ENCODE data around the gene APBB2.

APBB2 gene

DNA sequence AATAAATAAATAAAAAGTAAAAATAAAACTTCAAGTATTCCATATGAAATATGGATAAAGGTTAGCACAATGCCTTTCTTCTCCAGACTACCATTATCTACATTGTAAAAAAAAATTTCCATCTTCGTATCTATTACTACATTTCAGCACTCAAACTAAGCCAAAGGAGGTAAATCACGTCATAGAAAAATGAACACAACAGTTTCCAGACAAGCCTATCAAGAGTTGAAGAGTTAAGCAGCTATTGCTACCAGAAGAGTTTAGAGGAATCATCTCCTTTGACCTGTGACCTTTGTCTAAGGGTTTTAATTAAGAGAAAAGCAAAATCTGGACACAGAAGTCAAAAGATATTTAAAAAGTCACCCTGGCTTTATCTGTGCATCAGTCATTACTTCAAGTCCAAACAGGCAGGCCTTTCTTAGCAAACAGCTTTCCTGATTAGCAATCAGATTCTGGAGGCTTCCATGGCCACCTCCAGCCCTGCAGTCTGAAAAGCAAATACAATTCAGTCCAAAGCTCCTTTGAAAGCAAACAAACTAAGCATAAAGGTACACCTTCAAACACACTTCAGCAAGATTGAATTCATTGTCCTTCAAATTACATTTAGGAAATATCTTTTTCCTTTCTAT, 82.2 kb downstream of the APBB2 start:
- DNase-seq = no peak

DNA sequence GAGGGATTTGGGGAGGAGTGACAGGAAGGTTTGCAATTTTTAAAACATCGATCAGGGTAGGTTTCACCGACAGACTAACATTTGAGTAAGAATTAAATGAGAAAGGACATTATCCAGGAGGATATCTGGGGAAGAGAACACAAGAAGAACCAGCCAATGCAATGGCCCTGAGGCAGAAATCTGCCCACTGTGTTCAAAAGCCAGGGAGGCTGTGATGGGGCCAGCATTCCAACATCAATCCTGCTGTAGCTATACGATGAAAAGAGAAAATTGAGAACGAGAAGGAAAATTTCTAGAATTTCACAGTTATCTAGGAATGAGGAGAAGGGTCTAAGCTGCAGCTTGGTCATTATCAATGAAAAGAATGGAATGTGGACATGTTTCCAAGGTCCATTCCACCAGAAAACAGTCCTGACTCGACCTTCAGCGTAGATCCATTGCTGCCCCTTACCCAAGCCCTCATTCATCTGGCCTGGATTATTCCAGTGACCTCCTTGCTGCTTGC, 84.4 kb downstream of the APBB2 start:
- no peak for DNase-seq

DNA sequence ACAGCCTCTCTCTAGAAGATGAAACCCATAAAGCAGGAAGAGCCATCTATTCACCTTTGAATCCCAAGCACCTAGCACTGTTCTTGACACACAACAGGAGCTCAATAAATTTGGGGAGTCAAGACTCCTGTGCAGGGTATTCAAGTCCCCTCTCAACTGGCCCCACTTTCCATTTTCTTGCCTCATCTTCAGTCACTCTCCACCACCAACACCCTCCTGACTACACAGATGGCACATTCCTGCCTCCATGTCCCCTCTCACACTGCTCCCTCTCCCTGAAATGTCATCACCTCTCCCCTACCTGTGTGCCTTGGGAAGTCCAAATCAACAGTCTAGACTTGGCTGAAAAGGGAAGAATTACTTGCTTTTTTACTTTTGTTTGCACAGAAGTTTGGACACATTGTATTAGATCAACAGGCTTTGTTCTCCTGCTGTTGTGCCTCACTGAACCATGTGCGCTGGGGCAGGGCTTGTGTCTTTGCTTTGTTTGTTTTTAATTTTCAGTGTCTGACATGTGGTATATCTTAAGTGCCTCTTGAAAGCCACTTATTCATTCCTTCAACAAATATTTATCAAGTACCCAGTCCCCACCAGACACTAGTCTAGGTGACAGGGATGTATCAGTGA, 85.1 kb downstream of the APBB2 start:
- DNase-seq = no peak

DNA sequence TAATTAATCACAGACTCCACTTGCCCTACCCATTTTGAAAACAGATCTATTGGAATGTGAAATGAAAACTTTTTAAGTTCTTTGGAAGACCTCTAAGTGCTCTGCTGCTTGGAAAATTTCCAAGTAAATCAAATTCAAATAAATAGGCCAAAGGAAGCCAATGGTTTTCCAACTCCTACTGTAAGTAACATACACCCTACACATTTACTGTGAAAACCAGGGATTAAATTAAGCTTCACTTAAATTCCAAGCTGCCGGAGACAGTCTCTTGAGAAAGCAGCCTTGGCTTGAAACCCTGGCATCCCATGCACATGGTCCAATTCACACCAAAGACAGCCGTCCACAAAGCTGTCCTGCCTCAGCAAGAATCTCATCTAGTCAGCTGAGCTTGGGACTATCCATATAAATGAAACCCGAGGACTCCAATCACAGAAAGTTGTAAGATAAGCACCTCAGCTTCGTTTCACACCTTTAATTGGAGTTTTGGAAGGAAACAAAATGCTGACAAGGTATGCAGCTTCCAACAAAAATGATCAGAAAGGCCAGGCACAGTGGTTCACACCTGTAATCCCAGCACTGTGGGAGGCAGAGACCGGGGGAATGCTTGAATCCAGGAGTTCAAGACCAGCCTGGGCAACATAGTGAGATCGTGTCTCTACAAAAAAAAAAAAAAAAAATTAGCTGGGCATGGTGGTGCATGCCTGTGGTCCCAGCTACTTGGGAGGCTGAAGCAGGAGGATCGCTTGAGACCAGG, 88.6 kb downstream of the APBB2 start:
- DNase-seq = no peak

DNA sequence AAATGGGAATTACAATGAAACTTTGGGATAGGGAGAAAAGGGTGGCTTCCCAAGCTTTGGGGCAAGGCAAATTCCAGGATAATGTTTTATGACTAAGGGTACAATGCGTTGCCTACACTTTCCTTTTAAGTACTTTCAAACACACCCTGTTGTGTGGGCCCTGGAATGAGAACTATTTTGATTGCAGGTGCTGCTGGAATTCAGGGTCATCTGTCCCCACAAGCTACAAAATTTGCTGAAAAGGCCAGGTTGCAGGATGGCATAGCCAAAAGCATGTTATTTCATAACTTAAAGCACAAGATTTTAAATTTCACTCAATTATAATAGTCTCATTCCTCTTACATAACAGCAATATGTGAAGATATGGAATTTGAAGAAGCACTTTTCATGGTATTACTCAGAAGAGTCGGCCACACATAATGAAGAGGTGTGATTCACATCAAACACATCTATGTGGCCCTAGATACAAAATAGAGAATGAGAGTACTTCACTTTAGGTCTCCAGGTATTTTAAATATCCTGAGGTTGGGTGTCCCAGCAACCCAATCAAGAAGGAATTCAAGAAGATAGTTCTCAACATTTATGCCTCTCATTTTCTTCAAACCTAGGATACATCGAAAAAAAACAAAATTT, 89.3 kb downstream of the APBB2 start:
- DNase-seq = no peak

DNA sequence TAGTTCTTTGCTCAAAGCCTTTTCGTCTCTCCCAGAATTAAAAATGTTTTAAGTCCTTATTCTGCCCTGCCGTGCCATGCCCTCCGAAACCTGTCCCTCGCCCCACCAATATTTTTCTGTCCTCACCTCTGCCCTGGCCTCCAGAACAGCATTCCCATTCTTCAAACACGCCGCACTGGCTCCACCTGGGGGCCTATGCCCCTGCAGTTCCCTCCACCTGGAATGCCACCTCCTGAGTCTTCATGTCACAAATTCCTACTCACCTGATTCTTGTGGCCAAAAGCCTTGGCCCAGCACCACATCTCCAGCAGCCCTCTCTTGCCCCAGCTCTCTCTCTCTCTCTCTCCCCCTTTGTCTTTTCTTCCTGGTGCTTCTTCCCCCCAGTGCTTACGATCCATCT, 91.6 kb downstream of the APBB2 start:
- no peak for DNase-seq

DNA sequence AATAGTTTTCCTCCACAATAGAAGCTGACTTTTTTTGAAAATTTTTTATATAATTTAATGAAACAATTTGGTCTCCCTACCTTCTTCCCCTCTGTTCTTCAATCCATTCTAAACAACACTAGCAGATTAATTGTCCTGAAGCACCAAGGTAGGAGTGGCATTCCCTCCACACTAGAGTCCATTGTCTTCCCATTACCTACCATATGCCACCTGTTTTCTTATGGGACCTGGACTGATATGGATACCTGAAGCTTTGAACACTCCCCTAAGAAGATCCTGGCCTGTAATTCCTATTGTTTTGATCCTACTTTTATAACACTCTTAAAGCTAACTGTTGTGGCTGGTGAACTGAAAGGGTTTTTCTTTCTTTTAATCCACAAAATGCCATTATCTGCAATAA, 92.0 kb downstream of the APBB2 start:
- no peak for DNase-seq

DNA sequence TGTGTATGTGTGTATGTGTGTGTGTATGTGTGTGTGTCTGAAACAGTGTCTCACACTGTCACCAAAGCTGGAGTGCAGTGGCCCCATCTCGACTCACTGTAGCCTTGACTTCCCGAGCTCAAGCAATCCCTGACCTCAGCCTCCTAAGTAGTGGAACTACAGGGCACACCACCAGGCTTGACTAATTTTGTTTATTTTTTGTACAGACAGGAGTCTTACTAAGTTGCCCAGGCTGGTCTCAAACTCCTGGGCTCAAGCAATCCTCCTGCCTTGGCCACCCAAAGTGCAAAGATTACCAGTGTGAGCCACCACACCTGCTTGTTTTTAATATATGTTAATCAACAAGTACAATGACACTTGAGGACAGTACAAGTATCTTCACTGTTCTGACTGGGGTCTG, 92.4 kb downstream of the APBB2 start:
- no peak for DNase-seq

DNA sequence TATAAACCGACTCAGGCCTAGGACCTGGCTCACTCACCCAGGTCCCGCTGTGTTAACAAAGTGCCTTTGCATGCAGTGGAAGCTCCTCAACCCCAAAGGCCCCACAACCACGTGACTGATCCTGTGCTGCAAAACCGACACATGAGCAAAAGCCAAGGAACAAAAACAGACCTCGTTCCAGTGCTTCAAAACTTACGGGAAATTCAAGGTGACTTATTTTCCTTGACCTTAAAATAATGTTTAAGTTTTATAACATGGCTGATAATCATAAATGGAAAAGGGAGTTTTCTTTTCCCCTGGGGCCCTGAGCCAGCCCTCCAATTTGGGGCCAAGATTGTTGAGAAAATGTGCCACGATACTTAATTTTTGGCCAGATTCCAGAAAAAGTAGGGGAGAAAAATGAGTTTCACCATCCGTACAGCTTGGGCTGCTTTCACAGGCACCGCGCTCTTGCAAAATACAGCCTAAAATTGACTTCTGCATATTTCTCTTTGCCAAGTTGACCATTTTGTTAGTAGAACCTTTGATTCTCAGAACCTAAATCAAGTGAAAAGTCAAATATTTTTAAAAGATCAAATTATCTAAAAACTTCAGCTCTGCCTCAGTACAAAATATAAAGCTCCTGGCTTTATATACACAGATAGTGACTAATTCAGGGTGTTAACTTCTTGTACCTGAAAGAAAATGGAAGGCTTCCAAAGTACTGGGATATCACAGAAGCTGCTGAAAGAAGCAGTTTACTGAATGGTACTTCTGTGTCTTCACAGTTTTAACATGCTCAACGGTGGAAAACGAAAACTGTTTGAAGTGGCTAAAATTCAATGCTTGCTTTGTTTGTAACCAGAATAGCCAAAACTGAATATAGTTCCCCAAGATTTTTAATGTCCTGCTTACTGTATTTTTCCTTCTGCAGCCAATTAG, 93.8 kb downstream of the APBB2 start:
- DNase-seq = no peak

DNA sequence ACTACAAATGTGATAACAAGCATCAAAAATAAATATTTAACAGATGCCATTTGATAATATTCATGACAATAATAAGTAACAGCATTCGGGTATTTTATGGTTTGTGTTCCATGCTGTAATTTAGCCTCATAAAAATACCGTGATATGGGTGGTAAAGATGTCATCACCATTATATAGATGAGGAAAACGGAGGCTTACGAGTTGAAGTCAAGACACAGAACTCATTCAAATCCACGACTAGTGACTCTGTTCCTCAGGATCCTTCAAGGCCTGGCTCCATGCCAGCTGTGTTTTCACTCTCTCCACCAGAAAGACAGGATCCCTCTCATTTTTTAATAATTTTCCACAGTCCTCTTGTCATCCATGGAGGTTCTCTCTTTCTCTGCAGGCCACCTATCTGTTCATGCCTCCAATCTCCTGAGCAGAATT, 94.5 kb downstream of the APBB2 start:
- no peak for DNase-seq

DNA sequence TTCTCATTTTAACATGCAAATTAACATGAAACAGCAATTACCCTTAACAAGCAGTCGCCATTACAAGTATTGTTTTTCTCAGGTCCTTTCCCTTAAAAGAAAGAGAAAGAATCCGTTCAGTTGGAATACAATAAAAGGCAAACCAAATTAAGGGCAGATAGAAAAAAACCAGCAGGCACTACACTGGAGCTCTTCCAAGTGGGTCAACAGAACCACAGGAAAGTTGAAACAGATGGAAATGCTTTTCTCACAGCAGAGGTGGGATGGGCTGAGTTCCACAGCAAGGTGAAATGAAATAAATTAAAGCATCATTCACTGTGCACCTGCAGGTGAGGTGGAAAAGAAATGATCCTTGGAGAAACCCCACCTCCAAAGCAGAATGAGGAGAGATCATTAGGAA, 102.6 kb downstream of the APBB2 start:
- no peak for DNase-seq

DNA sequence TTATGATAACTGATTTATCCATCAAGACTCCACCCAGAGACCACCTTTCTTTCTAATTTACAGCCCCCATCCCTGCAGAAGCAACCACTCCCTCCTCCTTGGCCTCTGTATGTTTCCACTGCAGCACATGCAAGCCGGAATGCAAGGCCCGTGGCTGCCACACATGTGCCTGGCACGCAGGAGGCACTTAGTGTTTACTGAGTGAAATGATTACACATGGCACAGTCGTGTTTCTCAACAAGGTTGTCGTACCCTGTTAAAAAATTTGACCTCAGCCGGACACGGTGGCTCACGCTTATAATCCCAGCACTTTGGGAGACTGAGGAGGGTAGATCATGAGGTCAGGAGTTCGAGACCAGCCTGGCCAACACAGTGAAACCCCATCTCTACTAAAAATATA, 104.3 kb downstream of the APBB2 start:
- no peak for DNase-seq

DNA sequence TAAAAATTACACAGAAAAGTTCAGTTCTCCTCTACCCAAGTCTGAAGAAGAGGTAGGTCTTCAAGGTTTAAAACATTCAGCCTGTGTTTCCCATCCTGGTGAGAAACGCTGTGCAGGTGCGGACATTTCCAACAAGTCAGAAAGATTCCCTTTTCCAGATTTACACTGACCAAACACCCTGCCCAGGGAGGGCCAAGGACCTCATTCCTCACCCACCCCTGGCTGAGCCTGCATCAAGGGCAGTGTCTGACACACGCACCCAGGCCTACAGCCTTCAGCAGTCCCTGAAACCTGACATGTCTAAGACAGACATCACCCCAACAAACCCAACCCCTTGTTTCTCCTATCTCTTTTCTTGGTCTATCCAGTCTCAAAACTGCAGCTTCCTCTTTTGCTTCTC, 105.9 kb downstream of the APBB2 start:
- DNase-seq = no peak

DNA sequence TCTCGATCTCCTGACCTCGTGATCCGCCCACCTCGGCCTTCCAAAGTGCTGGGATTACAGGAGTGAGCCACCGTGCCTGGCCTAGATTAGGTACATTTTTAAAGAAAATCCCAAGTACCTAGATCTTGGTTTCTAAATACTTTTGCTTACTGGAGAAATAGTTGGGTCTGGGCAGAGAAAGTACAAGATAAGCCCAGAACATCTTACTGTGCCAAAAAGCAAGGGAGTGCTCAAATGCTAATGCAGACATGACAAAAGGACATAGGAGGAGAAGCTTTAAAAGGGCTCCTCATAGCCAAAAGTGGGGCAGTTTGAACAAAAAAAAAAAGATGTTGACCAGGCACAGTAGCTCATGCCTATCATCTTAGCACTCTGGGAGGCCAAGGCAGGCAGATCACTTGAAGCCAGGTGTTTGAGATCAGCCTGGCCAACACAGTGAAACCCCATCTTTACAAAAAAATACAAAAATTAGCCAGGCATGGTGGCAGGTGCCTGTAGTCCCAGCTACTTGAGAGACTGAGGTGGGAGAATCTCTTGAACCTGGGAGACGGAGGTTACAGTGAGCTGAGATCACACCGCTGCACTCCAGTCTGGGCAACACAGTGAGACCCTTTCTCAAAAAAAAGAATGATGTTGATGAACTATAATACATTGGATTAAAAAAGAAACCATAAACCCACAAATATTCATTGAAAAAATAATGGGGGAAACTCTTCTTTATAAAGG, 107.5 kb downstream of the APBB2 start:
- no peak for DNase-seq

DNA sequence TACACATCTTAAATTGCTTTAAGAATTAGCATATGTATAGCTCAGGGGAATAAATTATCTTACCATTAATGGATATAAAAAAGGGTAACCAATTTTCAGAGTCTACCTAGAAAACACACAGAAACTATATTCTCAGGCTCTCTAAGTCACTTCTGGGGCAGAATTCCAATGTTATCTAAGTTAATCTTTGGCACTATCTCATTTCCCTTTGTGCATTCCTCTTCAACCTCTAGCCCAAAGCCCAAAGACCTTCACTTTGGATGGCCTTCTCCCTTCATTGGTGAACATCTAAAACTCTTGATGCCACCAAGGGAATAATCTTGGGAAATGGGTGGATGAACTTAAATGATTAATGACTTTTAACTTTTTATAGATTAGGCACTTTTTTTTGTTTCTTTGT, 108.3 kb downstream of the APBB2 start:
- no peak for DNase-seq

DNA sequence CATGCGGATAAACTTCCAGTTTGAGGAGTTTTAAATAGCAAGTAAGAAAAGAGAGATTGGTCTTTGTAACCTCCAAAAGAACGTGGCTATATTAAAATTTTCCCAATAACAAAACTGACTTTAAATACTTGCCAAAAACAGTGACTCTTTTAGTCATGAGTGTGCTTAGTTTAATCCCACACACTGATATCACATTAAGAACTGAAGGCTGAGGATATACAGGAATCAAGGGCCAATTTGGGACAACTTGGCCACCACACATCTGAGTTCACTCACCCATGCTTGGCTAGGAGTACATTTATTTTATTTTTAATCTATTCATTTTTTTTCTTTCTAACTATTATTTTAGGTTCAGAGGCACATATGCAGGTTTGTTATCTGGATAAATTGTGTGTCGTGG, 110.2 kb downstream of the APBB2 start:
- no peak for DNase-seq

DNA sequence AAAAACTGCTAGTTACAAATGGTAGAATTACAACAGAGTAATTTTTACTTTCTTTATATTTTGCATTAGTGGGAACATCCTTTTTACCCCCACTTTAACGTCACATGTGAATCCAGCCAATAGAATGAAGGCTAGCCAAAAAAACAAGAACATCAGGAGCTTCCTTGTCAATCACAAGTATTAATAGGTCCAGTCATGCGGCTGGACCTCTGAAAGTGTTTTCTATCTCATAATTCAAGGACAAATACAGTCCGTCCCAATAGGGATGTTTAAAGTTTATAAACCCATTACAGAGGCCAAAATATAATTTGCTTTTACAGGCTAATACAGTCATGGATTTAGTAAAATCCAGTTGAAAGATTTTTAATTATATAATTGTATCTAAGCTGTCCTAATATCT, 110.7 kb downstream of the APBB2 start:
- DNase-seq = no peak

DNA sequence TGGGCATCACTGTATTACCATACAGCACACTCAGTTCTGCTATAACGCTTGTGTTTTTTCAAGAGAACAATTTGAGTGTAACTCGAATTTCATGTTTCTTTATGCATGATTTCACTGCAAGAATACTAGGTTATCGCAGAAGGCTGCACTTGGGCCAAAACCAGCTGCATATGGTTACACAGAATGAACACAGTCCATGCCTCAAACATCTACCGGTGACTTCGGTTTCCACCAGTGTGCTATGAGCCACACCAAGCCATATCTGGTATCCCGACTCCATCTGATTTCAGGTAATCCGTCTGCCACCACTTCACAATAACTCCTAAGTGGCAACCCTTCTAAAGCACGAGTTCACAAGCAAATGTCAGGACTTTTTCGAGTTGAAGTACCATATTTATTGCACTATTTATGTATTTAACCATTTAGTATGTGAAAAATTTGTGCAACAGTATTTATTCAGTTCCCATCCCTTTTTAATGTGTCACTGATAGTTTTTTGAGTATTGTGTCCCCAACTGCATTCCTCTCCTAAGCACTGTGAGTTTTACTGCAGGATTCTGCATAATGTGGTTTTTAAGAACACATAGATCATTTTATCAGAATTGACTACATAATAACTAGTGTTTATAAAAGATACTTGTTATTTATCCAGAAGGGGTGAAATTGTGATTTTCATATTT, 111.8 kb downstream of the APBB2 start:
- DNase-seq = no peak

DNA sequence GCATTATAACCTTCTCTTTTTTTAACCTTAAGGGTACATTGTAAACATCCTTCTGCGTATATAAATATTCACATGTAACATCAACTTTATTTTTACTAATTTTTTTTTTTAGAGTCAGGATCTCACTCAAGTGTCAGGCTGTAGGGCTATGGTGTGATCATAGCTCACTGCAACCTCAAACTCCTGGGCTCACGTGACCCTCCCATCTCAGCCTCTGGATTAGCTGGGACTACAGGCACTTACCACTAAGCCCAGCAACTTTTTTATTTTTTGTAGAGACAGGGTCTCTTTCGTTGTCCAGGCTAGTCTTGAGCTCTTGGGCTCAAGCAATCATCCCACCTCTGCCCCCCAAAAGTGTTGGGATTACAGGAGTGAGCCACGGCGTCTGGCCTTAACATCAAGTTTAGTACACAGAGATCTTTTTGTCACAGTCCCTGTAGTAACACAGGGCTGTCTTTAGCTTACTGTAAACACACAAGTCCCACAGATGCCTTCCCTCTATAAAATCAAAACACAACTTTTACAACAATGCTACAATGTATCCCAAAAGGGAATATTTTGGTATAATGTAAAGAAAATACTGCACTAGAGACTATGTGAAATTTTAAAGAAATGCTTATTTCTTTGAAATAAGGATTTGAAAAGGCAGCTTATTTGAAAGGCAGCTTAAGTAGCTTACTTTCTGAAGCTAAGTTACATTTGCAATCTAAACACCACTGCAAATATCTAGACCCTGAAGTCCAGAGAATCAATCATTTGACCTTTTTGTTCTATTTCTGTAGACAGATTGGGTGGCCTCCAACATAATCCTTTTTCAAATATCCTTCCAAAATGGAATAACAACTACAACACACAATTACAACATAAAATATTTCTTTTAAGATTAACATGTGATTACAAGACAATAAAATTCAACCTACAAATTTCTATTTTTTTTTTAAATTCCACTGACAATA, 116.0 kb downstream of the APBB2 start:
- no peak for DNase-seq

DNA sequence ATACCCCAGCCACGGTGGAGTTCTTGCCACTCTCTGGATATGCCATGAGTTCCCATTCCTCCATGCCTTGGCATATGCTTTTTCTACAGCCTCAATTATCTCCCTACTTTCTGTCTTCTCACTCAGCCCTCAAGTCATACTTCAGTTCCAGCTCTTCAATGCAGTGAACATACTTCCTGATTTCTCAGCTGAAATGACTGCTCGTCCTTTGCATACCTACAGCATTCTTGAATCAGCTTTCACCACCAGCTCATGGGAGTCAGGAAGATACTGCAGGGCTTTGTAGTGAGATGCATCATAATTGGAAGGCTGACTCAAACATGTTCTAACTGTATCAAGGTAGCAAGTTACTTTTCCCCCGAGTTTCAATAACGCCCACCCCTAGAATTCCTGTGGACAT, 118.4 kb downstream of the APBB2 start:
- no peak for DNase-seq
